GM19328 (cell line): ENCODE data around the gene AP2A2.

Experiments used
- ATAC-seq: cut with Tn5 transposase; IDR thresholded peaks from one replicate; pipeline ENCODE4 v1.9.1; 2021; ENCODE audit warnings: mild to moderate bottlenecking, moderate library complexity; ENCODE audit not compliant: unreplicated experiment

AP2A2 gene

GRCh38 chr11:1038361-1038760, 112.7 kb downstream of the AP2A2 start:
- ATAC-seq, result no peak

GRCh38 chr11:1038921-1039320, 113.3 kb downstream of the AP2A2 start:
- no peak for ATAC-seq

GRCh38 chr11:1039481-1040427, 114.1 kb downstream of the AP2A2 start:
- ATAC-seq, result no peak

GRCh38 chr11:1040428-1041148, 114.9 kb downstream of the AP2A2 start:
- no peak for ATAC-seq

- no peak for ATAC-seq
Observed at GRCh38 chr11:1041149-1041467, 115.4 kb downstream of the AP2A2 start.

- ATAC-seq, result no peak
Observed at GRCh38 chr11:1041471-1041870, 115.8 kb downstream of the AP2A2 start.

GRCh38 chr11:1041936-1042608, 116.4 kb downstream of the AP2A2 start:
- no peak for ATAC-seq

- ATAC-seq, result no peak
Observed at GRCh38 chr11:1042626-1043562, 117.2 kb downstream of the AP2A2 start.

GRCh38 chr11:1043563-1044096, 118.0 kb downstream of the AP2A2 start:
- no peak for ATAC-seq

- ATAC-seq, result no peak
Observed at GRCh38 chr11:1044160-1044559, 118.5 kb downstream of the AP2A2 start.

GRCh38 chr11:1047595-1048156, 122.0 kb downstream of the AP2A2 start:
- ATAC-seq, result no peak

- ATAC-seq, result no peak
Observed at GRCh38 chr11:1048375-1049070, 122.9 kb downstream of the AP2A2 start.

GRCh38 chr11:1049071-1049405, 123.4 kb downstream of the AP2A2 start:
- ATAC-seq, result no peak

GRCh38 chr11:1049431-1049891, 123.8 kb downstream of the AP2A2 start:
- ATAC-seq, result no peak

- no peak for ATAC-seq
Observed at GRCh38 chr11:1049911-1050580, 124.4 kb downstream of the AP2A2 start.

GRCh38 chr11:1050581-1051355, 125.1 kb downstream of the AP2A2 start:
- no peak for ATAC-seq

- no peak for ATAC-seq
Observed at GRCh38 chr11:1051356-1052132, 125.9 kb downstream of the AP2A2 start.
